ENCODE measurements around the gene PLAU.

Gene PLAU

GRCh38 chr10:73910764-73911552 is at the start of gene PLAU:
PLAU (plus strand) TSS chr10:73911132; CDS start chr10:73911556, 424 bp downstream.
- peak within 1 kb of the TSS; percentile 95 for H3K27ac ChIP-seq
- DNase-seq (ENCODE audit: low read depth, low spot score) = no peak

- no peak for DNase-seq (ENCODE audit: low read depth, low spot score)
These were observed 48.9 kb upstream of the PLAU start for GRCh38 chr10:73862011-73862410.

GRCh38 chr10:73863039-73863817 is 47.7 kb upstream of the PLAU start:
- no peak overlapping the region for H3K27ac ChIP-seq
- DNase-seq (ENCODE audit: low read depth, low spot score) = no peak

More at GRCh38 chr10:73862011-73862410, 48.9 kb upstream of the PLAU start:
- H3K27ac ChIP-seq = no peak overlapping the region

- no peak for DNase-seq (ENCODE audit: low read depth, low spot score)
- no peak overlapping the region for H3K27ac ChIP-seq
These were observed 46.7 kb upstream of the PLAU start for GRCh38 chr10:73864229-73864628.

GRCh38 chr10:73865107-73865458 is 45.8 kb upstream of the PLAU start:
- no peak overlapping the region for H3K27ac ChIP-seq
- DNase-seq (ENCODE audit: low read depth, low spot score) = no peak

- DNase-seq (ENCODE audit: low read depth, low spot score) = no peak
- no peak overlapping the region for H3K27ac ChIP-seq
These were observed 45.2 kb upstream of the PLAU start for GRCh38 chr10:73865459-73866442.

- H3K27ac ChIP-seq = no peak overlapping the region
- no peak for DNase-seq (ENCODE audit: low read depth, low spot score)
These were observed 44.3 kb upstream of the PLAU start for GRCh38 chr10:73866621-73867020.

GRCh38 chr10:73867126-73867807 is 43.7 kb upstream of the PLAU start:
- DNase-seq (ENCODE audit: low read depth, low spot score) = no peak
- H3K27ac ChIP-seq = no peak overlapping the region

GRCh38 chr10:73867871-73868631 is 42.9 kb upstream of the PLAU start:
- no peak overlapping the region for H3K27ac ChIP-seq
- no peak for DNase-seq (ENCODE audit: low read depth, low spot score)

- DNase-seq (ENCODE audit: low read depth, low spot score) = no peak
- H3K27ac ChIP-seq = no peak overlapping the region
These were observed 42.2 kb upstream of the PLAU start for GRCh38 chr10:73868655-73869195.

GRCh38 chr10:73871295-73872189 is 39.4 kb upstream of the PLAU start:
- H3K27ac ChIP-seq = no peak overlapping the region
- DNase-seq (ENCODE audit: low read depth, low spot score) = no peak

- peak overlapping the region; percentile 13 for H3K27ac ChIP-seq
- no peak for DNase-seq (ENCODE audit: low read depth, low spot score)
These were observed 38.7 kb upstream of the PLAU start for GRCh38 chr10:73872190-73872710.

- DNase-seq (ENCODE audit: low read depth, low spot score) = no peak
- H3K27ac ChIP-seq = no peak overlapping the region
These were observed 37.6 kb upstream of the PLAU start for GRCh38 chr10:73873142-73873837.

- DNase-seq (ENCODE audit: low read depth, low spot score) = no peak
- H3K27ac ChIP-seq = no peak overlapping the region
These were observed 37.1 kb upstream of the PLAU start for GRCh38 chr10:73873838-73874215.

- DNase-seq (ENCODE audit: low read depth, low spot score) = no peak
- no peak within 1 kb of the TSS for H3K27ac ChIP-seq
These were observed 36.4 kb upstream of the PLAU start, which contains the start of gene CAMK2G for GRCh38 chr10:73874267-73875138. CAMK2G (minus strand) TSS chr10:73874555; CDS start chr10:73874461, 94 bp downstream.

GRCh38 chr10:73875139-73875475 is 35.8 kb upstream of the PLAU start:
- no peak overlapping the region for H3K27ac ChIP-seq
- DNase-seq (ENCODE audit: low read depth, low spot score) = no peak
